ENCODE data around the gene SNX10. TPM values are rescaled to one million over a fixed set of nuclear protein-coding genes. Genes with fewer than 3 reads are reported as not detected.
A peak's percentile ranks its signal among the peaks of the same experiment; 100 is the strongest.

The SNX10 gene
- polyA plus RNA-seq, 1 donor (not counting 4 experiments of a cell fraction or from before 2014, with no cell fraction given): 7.0 TPM

DNA sequence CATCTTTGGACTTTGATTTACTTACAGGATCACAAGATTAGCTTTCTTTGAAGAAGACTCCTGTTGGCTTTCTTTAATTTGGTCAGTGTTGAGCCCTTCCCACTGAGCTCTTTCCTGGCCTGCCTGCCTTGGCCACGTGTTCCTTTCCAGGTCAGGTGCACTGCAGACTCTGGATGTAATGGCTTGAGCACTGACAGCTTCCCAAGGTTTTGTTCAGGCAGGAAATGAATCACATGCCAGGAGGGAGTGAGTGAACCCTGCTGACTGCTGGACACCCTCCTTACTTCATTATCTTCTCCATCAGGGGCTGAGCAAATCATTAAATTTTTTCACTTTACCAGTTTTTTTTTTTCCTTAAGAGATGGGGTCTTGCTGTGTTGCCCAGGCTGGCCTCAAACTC, 29.8 kb downstream of the SNX10 start:
- Histone ChIP-seq H3K9ac (ENCODE audit: control insufficient read depth, extremely low read depth, insufficient read depth, low read length) (no peak overlapping the region), H3K36me3 (ENCODE audit: control insufficient read depth in 2 of 2, extremely low read depth in 1 of 2, insufficient read depth in 2 of 2, low read length in 2 of 2) (no peaks in the 10 kb centered on the region), H3K4me3 (ENCODE audit: control insufficient read depth in 2 of 3, extremely low read depth in 1 of 3, insufficient read depth in 2 of 3, low read depth in 1 of 3, low read length in 3 of 3) (no peak overlapping the region), H2AFZ (ENCODE audit: control insufficient read depth, low read length) (peak overlapping the region; percentile 6), H3K4me2 (ENCODE audit: control insufficient read depth, extremely low read depth, insufficient read depth, low read depth, low read length) (no peak overlapping the region), H3K9me3 (ENCODE audit: control insufficient read depth, low read depth, low read length) (no peaks in the 10 kb centered on the region), H3K27ac (ENCODE audit: control insufficient read depth, insufficient read depth, low read length) (no peak overlapping the region), H3K4me1 (ENCODE audit: control insufficient read depth, extremely low read depth, insufficient read depth, low read length) (peaks cover 7% of the 10 kb centered on the region), H3K79me2 (ENCODE audit: control insufficient read depth, insufficient read depth, low read length) (no peaks in the 10 kb centered on the region), H3K27me3 (ENCODE audit: control insufficient read depth, extremely low read depth, insufficient read depth, low read length) (no peaks in the 10 kb centered on the region), H3K9me1 (ENCODE audit: control insufficient read depth, extremely low read depth, insufficient read depth, low read length) (no peaks in the 10 kb centered on the region), H4K20me1 (ENCODE audit: control insufficient read depth, extremely low read depth, insufficient read depth, low read length) (no peaks in the 10 kb centered on the region)
- DNase-seq (ENCODE audit: low read depth, low spot score) (no peak), FAIRE-seq (peak; percentile 29)
- dilution Hi-C loops (cut with MboI; ENCODE audit: extremely low pct_ligation_motif_present, low sequenced_read_pairs): no loop called here
- TF ChIP-seq EZH2 (IDR thresholded peaks at IDR 0.05; ENCODE audit: low read length): no peak
- TF ChIP-seq, protein P1, sequence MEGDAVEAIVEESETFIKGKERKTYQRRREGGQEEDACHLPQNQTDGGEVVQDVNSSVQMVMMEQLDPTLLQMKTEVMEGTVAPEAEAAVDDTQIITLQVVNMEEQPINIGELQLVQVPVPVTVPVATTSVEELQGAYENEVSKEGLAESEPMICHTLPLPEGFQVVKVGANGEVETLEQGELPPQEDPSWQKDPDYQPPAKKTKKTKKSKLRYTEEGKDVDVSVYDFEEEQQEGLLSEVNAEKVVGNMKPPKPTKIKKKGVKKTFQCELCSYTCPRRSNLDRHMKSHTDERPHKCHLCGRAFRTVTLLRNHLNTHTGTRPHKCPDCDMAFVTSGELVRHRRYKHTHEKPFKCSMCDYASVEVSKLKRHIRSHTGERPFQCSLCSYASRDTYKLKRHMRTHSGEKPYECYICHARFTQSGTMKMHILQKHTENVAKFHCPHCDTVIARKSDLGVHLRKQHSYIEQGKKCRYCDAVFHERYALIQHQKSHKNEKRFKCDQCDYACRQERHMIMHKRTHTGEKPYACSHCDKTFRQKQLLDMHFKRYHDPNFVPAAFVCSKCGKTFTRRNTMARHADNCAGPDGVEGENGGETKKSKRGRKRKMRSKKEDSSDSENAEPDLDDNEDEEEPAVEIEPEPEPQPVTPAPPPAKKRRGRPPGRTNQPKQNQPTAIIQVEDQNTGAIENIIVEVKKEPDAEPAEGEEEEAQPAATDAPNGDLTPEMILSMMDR (optimal IDR thresholded peaks at IDR 0.05 in 1 of 3, IDR thresholded peaks at IDR 0.05 in 1 of 3, conservative IDR thresholded peaks at IDR 0.05 in 1 of 3; ENCODE audit: extremely low read depth in 1 of 3, insufficient read depth in 2 of 3, low read length in 3 of 3): no peak

DNA sequence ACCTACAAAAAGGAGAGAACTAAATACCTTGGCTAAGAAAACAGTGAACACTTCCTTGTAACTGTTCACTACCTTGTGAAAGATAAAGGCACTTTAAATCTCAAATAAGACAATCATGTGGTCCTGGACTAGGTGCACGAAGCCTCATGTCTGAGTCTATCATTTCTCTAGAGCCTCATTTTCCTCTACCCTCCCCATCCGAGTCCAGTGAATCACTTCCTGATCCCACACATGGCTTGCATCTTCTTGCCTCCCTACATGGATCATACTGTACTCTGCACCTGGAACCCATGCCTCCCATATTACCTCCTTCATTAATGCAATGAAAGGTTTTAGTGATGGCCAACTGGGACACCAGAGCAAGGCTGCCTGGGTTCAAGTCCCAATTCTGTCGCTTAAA, 34.5 kb downstream of the SNX10 start:
- no peak overlapping the region for H3K27ac ChIP-seq (ENCODE audit: control insufficient read depth, insufficient read depth, low read length)
- no peaks in the 10 kb centered on the region for H3K9me1 ChIP-seq (ENCODE audit: control insufficient read depth, extremely low read depth, insufficient read depth, low read length)
- dilution Hi-C loops (cut with MboI; ENCODE audit: extremely low pct_ligation_motif_present, low sequenced_read_pairs): no loop called here
- no peak overlapping the region for H2AFZ ChIP-seq (ENCODE audit: control insufficient read depth, low read length)
- H3K9me3 ChIP-seq (ENCODE audit: control insufficient read depth, low read depth, low read length): no peaks in the 10 kb centered on the region
- no peaks in the 10 kb centered on the region for H3K27me3 ChIP-seq (ENCODE audit: control insufficient read depth, extremely low read depth, insufficient read depth, low read length)
- no peak overlapping the region for H3K9ac ChIP-seq (ENCODE audit: control insufficient read depth, extremely low read depth, insufficient read depth, low read length)
- no peaks in the 10 kb centered on the region for H4K20me1 ChIP-seq (ENCODE audit: control insufficient read depth, extremely low read depth, insufficient read depth, low read length)
- no peak overlapping the region for H3K4me3 ChIP-seq (ENCODE audit: control insufficient read depth in 2 of 3, extremely low read depth in 1 of 3, insufficient read depth in 2 of 3, low read depth in 1 of 3, low read length in 3 of 3)
- DNase-seq (ENCODE audit: low read depth, low spot score) (no peak), FAIRE-seq (no peak)
- H3K4me1 ChIP-seq (ENCODE audit: control insufficient read depth, extremely low read depth, insufficient read depth, low read length): peaks cover 5% of the 10 kb centered on the region
- H3K79me2 ChIP-seq (ENCODE audit: control insufficient read depth, insufficient read depth, low read length): no peaks in the 10 kb centered on the region
- no peak overlapping the region for H3K4me2 ChIP-seq (ENCODE audit: control insufficient read depth, extremely low read depth, insufficient read depth, low read depth, low read length)
- TF ChIP-seq, protein P1 (optimal IDR thresholded peaks at IDR 0.05 in 1 of 3, IDR thresholded peaks at IDR 0.05 in 1 of 3, conservative IDR thresholded peaks at IDR 0.05 in 1 of 3; ENCODE audit: extremely low read depth in 1 of 3, insufficient read depth in 2 of 3, low read length in 3 of 3): no peak
- TF ChIP-seq EZH2 (IDR thresholded peaks at IDR 0.05; ENCODE audit: low read length): no peak
- H3K36me3 ChIP-seq (ENCODE audit: control insufficient read depth in 2 of 2, extremely low read depth in 1 of 2, insufficient read depth in 2 of 2, low read length in 2 of 2): no peaks in the 10 kb centered on the region

Data from keratinocyte (primary cell).